Coronary artery (tissue), 2 donors: ENCODE measurements around the gene DAPP1.
"Not testable (repeated sequence)": the region's sequence is repeated elsewhere in the genome, so short reads cannot be mapped to it uniquely, and the experiment has no call there.

Experiments
- DNase-seq: peaks from one replicate; pipeline ENCODE4 v3.0.0-alpha.2; 2017; ENCODE audit warnings: low spot score
- H3K27ac ChIP-seq, 2 donors: fragments of 200-600 bp; sonication (generic); one replicate each; pipeline ENCODE4 v1.5.1; 2016 to 2019
- H3K4me3 ChIP-seq: fragments of 200-600 bp; sonication (generic); 2 replicates; pipeline ENCODE4 v1.5.1; 2016; ENCODE audit warnings: mild to moderate bottlenecking, moderate library complexity
- TF ChIP-seq, protein P1 (sequence below): fragments of 200-600 bp; sonication (generic); IDR thresholded peaks from one replicate; pipeline ENCODE4 v1.5.1; 2019; ENCODE audit warnings: antibody characterized with exemption

The DAPP1 gene, protein sequence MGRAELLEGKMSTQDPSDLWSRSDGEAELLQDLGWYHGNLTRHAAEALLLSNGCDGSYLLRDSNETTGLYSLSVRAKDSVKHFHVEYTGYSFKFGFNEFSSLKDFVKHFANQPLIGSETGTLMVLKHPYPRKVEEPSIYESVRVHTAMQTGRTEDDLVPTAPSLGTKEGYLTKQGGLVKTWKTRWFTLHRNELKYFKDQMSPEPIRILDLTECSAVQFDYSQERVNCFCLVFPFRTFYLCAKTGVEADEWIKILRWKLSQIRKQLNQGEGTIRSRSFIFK

GRCh38 chr4:99816545-99817308 lies at the start of gene DAPP1:
TSS of gene DAPP1 (plus strand) at chr4:99816827. CDS start at chr4:99816914, 87 bp downstream.
- TF ChIP-seq, protein P1, sequence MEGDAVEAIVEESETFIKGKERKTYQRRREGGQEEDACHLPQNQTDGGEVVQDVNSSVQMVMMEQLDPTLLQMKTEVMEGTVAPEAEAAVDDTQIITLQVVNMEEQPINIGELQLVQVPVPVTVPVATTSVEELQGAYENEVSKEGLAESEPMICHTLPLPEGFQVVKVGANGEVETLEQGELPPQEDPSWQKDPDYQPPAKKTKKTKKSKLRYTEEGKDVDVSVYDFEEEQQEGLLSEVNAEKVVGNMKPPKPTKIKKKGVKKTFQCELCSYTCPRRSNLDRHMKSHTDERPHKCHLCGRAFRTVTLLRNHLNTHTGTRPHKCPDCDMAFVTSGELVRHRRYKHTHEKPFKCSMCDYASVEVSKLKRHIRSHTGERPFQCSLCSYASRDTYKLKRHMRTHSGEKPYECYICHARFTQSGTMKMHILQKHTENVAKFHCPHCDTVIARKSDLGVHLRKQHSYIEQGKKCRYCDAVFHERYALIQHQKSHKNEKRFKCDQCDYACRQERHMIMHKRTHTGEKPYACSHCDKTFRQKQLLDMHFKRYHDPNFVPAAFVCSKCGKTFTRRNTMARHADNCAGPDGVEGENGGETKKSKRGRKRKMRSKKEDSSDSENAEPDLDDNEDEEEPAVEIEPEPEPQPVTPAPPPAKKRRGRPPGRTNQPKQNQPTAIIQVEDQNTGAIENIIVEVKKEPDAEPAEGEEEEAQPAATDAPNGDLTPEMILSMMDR: no peak

DNA sequence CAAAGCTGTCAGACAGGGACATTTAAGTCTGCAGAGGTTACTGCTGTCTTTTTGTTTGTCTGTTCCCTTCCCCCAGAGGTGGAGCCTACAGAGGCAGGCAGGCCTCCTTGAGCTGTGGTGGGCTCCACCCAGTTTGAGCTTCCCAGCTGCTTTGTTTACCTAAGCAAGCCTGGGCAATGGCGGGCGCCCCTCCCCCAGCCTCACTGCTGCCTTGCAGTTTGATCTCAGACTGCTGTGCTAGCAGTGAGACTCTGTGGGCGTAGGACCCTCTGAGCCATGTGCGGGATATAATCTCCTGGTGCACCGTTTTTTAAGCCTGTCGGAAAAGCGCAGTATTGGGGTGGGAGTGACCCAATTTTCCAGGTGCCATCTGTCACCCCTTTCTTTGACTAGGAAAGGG lies 45.8 kb upstream of the DAPP1 start:
- H3K4me3 ChIP-seq, H3K27ac ChIP-seq, DNase-seq: not testable (repeated sequence)

More at GRCh38 chr4:99816545-99817308, at the start of gene DAPP1:
- peak within 1 kb of the TSS in 1 of 2 donors; percentile 41 for H3K27ac ChIP-seq
- H3K4me3 ChIP-seq: peak within 1 kb of the TSS; percentile 50
- no peak for DNase-seq

DNA sequence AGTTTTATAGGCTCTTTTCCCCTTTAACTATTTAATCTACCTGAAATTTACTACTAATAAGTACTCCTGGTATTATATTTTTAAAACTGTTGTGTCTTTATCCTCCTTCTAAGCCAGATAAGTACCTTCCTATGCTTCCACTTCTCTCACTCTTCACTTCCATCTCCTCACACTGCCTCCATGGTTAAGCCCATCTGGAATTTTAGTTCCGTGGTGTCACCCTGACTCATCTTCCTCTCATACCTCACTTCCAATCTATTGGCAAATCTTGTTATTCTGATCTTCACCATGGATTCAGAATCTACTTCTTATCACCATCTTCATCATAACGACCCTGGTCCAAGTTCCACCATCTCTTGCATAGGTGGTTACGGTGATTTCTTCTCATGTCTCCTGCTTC lies 32.7 kb upstream of the DAPP1 start:
- H3K4me3 ChIP-seq: no peak overlapping the region
- DNase-seq: no peak
- no peak overlapping the region for H3K27ac ChIP-seq
- TF ChIP-seq, protein P1: no peak

DNA sequence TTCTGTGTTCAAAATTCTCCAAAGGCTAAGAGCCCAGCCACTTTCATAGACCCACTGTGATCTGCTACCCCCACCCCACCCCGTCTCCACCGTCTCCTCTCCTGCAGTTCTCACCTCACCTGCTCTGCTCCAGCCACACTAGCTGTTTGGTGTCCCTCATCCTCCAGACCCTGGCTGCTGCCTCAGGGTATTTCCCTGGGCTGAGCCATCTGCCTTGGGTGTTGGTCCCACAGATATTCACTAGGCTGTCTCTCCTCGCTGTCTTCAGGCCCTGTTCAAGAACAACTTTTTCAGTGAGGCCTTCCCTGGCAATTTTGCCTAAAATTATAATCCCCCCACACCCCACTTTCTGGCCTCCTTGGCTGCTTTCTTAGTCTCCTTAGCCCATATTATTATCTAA lies 31.8 kb upstream of the DAPP1 start:
- no peak for DNase-seq
- H3K4me3 ChIP-seq: no peak overlapping the region
- TF ChIP-seq, protein P1: no peak
- no peak overlapping the region for H3K27ac ChIP-seq

DNA sequence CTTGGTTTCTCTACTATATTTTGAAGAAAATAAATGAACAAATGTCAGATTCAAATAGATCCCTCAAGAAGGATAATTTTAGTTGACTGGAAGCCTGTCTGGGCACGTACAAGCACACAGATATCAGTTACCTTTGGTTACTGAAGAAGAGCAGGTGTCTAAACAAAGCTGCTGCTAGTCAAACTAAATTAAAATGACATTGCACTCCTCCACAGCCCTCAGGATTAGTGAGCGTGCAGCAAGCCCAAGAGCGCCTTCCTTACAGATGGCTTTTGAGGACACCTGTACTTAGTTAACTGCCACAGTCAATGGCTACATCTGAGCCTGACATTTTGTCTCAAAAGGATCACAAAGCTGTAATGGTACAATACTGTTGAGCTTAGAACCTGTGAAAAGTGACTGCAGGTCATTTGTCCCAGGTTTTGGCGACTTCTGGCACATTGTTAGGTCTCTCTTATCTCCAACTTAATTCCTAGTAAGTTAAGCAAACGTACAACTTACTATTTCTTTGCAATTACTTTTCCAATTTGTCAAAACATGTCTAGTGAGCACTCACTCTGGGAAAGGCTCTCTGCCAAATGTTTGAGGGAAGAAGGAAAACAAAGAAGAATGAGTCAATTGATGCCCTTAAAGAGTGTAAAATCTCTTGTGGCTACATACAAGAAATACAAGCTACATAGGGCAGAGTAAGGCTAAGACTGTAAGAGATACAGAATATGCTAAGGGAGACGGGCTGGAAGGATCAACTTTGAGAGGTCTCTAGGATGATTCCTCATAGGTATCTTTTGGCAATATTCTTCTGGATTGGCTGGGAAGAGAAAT lies 25.6 kb upstream of the DAPP1 start:
- Histone ChIP-seq H3K27ac (no peak overlapping the region), H3K4me3 (no peak overlapping the region)
- TF ChIP-seq, protein P1: no peak
- no peak for DNase-seq

DNA sequence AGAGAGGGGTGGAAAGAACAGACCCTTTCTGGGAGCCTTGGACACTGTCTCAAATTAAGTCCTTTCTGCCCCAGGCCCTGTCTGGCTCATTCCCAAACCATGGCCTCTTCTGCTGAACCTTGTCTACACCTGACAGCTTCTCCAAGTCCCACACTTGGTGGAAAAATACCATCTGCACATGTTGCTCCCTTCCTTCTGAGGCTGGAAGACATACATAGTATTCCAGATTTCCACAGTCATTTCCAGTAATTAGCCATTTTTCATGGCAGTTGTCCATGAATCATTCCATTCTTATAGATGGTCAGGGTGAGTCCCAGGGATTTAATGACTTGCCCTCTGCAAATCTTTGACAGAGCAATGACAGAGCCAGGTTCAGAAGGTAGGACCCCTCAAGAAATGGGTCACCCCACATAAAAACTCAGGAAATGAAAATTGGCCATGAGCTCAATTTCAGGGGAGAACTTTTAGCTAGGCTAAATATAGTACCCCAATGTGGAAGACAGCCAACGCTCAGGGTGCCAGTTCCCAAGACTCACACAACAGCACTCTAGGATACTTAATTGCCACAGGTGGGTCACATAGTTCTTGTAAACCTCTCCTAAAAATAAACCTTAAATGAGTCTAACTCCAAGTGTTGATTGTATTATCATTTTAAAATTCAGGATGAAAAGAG lies 16.2 kb upstream of the DAPP1 start:
- H3K4me3 ChIP-seq: no peak overlapping the region

More for the DNA sequence above, 16.2 kb upstream of the DAPP1 start:
- peak overlapping the region in 1 of 2 donors; percentile 5 for H3K27ac ChIP-seq
- DNase-seq: no peak
- TF ChIP-seq, protein P1: no peak
